GM18861 (cell line): Measurements from ENCODE around the gene SRGAP2C.
"Not testable (repeated sequence)": the region's sequence is repeated elsewhere in the genome, so short reads cannot be mapped to it uniquely, and the experiment has no call there.

ENCODE experiments used
- ATAC-seq: cut with Tn5 transposase; IDR thresholded peaks from one replicate; pipeline ENCODE4 v1.9.1; 2021; ENCODE audit not compliant: unreplicated experiment

The SRGAP2C gene

DNA sequence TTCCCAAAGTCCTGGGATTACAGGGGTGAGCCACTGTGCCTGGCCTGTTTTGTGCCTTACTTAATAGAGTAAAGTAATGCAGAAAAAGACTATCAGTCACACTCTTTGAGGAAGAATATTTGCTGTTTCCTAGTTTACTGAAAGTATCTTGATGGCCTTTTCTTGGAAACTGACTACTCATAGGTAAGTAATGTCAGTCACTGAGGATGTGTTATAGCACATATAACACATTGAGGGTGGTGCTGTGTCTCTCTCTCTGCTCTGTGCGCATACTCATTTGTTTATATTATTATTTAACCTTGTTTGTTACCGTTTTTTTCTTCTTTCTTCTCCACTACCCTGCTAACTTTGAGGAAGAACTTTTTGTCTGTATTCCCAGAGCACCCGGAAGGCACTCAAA is 93.4 kb downstream of the SRGAP2C start:
- ATAC-seq, result not testable (repeated sequence)

DNA sequence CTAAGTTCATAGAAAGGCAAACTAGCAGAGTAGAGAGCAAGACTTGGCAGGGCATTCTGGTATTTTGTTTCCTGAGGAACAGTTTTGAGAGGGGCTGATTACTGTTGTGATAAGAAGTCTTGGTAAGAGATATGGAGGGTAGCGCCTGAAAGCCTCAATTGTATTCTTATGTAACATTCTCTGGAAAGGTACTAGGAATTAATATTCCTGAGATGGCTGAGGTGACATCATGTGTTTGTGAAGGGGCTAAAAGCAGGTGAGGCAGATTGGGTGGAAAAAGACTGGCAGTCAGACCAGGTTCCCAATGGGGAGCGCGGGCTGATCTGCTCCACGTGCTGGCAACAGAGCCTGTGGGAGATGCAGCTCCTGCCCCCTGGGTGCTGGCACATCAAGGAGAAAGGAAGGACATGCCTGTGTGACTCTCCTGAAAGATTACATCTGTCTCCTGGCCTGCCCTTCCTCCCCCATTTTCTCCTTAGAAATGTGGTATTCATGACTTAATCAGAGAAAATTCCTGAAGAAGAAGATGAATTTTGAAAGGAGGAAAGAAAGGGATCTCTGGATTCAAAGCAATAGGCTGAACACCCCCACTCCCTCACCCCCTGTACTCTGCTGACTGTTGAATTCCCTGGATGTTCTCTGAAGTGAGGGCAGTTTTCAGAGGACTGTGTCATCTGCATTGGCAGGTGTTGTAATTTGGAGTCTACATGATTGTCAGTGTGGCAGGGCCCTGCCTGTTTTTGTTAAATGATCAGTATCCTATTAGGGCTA is 94.2 kb downstream of the SRGAP2C start:
- not testable (repeated sequence) for ATAC-seq

DNA sequence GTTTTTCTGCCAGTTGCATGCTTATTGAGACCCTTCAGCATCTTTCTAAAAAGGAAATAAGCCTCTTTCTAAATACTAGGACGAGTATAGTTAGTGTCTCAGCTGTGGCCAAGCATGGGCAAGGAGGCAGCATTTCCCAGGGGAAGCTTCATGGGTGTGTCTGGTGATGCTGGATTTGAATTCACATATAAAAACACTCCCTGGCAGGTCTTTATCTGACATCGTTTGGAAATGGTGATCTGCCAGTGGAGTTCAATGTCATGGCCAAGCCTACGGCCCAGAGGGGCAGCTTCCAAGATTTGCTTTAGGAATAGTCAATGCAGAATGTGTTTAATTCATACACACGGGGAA is 94.7 kb downstream of the SRGAP2C start:
- ATAC-seq, result not testable (repeated sequence)

DNA sequence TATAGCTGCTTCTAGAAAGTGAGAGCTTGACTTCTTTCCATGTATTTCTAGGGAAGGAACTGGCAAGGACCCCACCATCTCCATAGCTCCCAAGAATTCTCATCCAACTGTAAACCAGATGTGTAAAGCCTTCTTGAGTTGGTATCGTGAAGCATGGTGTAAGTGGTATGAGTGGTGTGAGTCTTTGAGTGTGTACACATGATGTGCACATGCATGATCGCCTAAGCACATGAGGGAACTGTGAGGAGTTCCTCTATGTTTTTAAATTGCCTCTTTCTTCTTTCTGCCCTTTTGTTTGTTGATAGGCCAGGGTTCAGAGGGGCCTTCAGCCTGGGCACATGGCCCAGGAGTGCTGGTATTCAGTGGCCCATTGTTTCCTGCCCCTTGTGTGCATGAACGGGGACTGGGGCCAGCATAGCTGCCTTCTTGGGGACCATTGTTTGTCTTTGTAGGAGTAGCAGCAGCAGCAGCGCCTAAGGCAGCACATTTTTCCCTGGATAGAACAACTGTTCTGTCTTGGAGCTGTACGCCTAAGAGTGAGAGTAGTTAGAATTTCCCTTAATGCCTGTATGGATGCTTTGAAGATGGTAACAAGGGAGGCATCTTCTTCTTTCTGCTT is 96.0 kb downstream of the SRGAP2C start:
- ATAC-seq, result not testable (repeated sequence)

DNA sequence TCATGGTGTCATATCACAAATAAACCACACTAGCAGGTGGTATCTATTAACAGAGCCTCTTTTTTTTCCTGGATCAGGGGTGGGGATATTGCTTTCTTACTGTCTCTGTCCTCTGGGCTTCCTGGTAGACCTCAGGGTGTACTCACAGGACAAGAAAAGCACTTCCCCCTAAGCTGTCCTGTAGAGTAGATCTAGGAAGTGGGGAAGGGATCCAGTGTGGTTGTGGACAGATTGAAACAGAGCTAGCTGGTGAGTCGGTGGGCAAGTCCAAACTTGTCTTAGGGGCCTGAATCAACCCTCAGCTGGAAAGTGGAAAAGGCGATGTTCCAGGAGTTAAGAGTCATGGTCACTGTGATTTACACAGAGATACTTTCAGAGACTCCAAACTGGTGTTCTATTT is 96.7 kb downstream of the SRGAP2C start:
- not testable (repeated sequence) for ATAC-seq

DNA sequence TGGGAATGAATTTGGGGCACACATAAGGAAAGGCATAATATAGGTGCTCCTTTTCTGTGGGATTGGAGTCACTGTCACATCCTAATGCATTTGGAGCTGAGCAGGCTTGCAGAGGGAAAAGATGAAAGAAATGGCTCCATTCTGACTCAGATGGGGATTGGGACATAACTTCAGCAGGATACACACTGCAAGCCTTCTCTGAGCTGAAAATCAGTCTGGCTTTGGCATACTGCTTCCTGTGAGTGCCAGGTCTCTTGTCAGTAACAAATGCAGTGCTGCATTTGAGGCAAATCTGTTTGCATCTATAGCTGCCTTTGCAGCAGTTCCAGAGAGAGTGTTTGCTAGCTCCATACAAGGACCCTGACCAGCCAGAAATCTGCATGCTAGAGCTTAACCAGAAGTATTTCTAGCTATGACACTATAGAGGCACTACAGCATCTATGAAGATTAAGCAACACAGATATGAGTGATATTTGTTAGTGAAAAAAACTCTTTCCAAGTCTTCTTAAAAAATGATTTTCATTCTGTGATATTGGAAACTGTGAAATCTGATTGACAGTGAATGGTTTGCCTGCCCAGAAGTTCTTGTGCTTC is 98.9 kb downstream of the SRGAP2C start:
- not testable (repeated sequence) for ATAC-seq

DNA sequence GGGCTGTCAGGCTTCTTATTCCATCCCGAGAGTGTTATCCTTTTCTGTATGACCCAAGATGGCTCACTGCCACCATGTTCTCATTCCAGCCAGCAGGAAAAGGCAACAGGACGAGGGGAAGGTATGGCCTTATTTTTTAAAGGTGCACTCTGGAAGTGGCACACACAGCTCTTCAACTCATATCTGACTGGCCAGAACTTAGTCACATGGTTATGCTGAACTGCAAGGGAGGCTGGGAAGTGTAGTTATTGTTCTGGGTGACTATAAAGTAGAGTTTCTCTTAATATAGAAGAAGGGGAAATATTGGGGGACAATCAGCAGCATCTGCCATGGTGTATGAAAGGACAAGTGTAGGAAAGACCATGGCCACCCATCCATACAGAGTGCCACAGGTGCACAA is 107.8 kb downstream of the SRGAP2C start:
- not testable (repeated sequence) for ATAC-seq

DNA sequence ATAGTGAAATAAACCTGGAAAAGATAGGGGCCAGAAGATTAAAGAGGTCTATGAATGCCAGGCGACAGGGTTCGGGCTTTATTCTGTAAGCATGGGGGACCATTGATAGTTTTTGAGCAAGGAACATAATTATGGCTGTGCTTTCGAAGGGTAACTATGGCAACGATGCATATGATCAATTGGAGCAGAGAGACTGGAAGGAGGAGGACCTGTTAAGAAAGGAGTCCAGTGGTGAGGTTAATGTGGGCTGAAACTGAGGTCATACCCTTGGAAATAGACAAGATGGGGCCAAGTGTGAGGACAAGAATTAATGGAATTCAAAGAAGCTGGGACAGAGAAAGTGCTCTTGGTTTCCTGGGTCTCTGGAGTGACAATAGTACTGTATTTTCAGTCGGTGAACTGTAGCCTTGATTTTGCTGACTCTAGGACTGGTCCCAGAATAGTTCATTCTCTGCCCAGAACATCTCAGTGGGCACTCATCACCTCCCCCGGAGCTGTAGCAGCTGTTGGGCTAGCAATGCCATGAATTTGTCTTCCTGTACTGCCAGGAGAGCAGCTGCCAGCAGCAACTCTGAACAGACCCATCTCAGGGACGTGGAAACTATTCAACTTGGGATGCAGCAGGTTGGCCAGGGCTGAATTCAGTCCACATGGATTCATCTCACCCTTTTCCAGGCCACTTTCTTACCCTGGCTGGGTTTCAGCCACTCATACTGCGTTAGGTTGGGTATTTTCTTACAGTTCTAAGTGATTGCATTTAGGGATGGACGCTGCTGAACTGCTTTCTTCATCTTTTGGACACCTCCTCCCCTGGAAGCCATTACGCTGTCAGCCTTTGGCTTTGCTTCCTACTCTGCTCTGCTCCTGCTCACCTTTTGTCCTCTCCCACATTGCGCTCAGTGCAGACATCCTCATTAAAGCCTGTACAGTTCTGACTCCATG is 108.8 kb downstream of the SRGAP2C start:
- ATAC-seq, result not testable (repeated sequence)

DNA sequence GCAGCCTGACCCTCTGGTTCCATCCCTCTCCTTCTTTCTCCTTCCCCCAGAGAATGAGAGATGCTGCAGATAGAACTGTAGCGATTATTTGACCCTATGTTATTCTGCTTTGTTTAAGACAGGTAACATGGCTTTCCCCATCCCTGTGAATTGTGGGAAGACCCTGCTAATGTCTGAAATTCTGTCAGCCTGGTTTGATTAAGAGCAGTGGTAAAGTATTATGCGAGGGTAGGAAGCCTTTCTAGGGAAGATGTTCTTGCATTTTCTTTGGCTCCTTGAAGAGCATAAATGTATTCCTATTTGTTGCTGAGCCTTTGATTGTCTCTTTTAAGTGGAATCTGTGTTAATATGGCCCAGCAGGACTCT is 109.4 kb downstream of the SRGAP2C start:
- not testable (repeated sequence) for ATAC-seq

DNA sequence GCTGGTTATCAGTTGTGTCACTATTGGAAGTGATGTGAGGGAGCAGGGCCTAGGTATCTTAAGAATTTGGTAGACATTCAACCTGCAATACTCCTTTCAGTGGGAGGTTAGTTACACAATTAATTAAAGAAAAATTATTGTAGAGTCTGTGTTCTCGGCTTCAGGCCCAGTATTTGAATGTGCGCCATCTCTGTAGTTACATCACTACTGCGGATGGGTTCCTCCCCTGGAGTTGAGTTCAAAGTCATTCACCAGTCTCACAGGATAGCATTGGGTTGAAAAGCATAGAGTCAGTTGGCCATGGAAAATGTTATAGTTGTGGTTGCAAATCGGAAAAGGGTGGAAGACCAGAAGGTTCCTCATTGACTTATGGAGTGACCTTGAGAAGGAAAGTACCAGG is 111.8 kb downstream of the SRGAP2C start:
- not testable (repeated sequence) for ATAC-seq

DNA sequence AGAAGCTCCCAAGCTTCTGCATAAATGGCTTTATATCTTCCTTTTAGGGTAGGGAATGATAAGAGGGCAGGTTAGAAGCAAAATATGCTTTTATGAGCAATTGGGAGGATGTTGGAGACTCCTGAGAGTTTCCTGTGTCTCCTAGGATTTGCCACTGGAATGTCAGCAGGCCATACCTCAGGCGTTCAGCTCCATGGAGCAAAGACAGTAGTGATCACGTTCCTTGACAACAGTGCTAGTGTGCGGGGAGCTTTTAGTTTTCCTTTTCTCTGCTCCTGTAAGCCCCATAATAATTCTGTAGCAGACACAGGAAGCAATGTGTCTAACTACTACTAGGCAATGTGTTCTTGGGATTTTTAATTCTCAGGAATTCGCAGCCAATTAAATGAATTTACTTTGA is 113.8 kb downstream of the SRGAP2C start:
- ATAC-seq, result not testable (repeated sequence)

DNA sequence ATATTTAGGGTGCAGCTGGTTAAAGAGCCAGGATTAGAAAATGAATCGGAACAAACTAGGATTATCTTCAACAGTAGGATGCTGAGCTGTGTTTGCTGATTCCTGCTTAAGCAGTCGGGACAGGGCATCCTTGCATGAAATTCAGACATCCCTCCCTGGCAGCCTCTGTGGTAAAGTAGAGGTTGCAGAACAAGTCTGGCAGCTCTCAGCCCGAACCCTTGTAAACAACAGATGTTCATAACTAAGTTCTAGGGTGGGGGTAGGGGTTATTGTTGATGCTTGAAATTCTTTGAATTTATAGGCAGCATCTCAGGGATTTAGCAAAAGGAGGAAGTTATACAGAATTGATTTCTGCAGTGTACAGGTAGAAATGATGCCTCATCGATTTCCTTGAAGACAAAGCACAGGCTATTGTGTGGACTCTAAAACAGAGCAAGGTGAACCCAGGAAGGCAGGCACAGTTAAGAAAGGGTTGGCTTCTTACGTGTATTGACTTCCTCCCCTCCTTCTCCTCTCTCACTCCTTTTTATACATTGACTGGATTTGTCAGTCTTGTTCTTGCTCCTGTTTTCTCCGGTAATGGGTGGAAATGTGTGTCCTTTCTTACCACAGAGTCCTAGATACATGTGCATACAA is 114.9 kb downstream of the SRGAP2C start:
- not testable (repeated sequence) for ATAC-seq

DNA sequence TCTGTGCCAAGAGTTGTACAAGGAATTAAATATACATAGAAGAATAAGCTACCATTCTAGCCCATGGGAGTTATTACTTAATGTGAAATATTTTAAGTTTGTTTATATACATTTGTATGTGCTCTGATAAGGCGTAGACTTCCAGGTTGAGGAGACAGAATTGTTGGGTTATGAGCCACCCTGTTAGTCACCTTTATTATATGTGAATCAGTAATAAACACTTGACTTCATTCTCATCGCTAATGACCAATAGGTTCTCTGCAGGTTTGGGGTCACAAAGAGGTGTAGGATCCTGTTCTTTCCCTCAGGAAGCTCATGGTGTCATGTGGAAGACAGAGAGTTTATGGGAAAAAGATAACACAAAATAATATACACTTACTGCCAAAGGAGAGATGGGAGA is 117.1 kb downstream of the SRGAP2C start:
- not testable (repeated sequence) for ATAC-seq

DNA sequence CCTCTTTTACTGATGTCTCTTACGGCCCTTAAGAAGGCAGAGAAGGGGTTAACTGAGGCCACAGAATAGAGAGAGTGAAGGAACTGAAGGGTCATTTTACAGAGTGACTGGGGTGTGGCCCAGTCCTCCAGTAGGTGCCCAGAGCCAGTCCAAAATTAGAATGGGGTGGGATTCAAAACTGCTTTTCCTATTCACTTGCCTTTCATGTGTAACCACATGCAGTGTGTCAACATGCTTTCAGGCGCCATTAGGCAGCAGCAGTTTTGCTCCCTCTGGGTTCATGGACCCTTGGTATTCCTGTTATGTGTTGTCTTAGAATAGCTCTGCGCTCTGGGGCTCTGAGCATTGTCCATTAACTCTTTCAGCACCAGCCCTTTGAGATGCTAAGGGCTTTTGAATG is 123.0 kb downstream of the SRGAP2C start:
- not testable (repeated sequence) for ATAC-seq

DNA sequence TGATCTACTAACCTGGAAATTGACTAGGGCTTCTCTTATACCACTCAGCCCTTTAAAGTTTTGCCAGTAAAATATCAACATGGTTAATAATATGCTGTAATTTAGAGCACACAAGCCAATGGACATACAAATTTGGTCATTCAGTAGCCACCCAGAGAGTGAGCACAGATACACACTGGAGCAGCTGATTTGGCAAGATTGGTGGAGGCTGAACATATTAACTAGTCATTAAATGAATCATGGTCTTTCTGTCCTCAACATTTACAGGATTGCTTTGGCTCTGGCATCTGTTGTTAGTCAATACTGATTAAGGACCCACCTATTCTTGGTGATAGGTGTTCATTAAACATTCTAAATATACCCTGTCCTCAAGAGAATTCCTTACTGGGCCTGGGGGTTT is 130.7 kb downstream of the SRGAP2C start:
- not testable (repeated sequence) for ATAC-seq

DNA sequence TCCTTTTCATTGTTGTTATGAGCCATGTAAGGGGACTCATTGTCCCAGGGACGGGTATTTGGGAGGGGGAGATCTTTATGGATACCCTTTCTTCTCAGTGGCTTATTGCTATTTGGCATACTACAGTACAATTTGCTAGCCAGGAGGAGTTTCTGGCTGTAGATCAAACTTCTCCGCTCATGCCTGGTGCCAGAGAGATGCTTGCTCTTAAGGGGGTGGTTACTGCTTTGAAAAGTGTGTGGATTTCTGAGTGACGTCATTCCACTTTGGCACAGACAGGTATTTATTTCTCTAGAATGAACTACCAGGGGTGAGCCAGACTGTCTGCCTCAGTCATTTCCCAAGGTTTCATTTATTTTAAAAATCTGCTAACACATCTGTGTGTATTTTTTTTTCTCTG is 131.3 kb downstream of the SRGAP2C start:
- not testable (repeated sequence) for ATAC-seq

DNA sequence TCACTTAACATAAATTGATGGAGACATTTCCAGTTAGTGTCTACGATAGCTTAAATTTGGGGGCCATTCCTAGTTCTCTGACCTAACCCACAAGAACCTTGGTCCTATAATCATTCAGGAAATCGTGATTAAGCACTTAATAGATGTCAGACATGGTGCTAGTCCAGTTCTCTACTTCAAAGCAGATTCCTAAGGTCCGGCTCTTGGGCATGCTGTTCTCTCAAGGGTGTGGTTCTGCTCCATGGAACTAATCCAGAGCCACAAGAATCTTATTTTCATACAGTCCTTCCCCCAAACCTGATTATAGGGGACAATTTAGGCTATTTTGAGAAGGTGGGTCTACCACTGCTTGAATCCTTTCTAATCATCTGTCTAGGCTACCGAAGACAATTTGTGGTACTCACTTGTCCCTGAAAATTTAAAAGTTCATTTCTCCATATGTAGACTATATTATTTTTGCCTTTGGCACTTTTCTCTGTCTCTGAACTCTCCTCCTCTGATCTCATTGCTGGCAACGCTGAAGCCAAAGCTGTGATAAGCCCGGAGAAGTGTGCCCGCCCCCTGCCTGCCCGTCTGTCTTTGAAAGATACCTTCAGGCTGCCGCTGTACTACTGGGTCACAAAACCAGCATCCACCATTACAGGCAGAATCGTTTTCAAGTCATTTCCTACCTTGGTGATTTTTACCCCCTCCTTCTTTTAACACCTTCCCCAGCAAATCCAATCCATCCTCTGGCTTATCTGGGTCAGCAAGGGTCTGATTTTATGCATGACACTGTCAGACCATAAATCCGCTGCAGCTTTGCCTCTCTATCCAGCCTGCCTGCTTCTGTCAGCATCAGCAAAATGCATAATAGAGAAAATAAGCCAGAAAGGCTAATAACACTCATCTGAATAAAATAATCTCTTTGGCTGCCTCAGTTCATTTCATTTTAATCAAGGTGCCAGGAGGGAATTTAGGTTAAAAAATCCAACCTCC is 133.0 kb downstream of the SRGAP2C start:
- not testable (repeated sequence) for ATAC-seq

DNA sequence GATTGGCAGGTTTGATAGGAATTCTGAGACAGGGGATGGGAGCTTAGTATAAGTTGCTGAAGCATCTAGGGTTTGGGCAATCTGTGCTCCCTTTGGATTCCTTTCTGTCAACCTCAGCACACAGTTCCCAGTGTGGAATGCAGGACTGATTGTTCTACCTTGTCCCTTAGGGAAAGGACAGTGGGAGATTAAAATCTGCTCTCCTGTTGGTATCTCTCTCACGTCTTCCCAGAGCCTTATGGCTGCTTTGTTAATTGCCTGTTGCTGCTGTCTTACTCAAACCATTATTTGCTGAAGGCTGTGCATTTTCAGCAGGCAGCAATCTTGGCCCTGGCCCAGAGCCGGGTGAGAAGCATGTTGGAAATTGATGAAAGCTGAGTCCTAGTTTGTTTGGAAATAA is 133.9 kb downstream of the SRGAP2C start:
- ATAC-seq, result not testable (repeated sequence)

DNA sequence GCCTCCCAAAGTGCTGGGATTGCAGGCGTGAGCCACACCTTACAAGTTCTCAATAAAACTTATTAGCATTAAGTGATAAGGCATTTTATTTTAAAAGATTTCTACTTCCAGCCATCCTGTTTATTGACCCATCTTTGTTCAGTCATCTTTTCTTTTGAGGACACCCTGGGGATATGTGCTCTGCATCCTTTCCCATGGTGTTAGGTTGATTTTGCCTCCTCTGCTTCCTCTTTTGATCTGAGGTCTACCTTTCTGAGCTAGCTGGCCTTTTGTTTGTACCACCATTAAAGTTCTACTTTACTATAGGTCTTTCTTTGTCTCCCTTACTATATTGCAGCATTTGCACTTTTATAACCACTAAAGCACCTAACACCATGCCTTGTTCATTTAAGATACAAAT is 136.9 kb downstream of the SRGAP2C start:
- not testable (repeated sequence) for ATAC-seq
